ENCODE measurements around the gene NRG3. TPM values are rescaled to one million over a fixed set of nuclear protein-coding genes. Genes with fewer than 3 reads are reported as not detected.

NRG3 gene
- total RNA-seq, 2 experiments from 2014 or later: not detected

DNA sequence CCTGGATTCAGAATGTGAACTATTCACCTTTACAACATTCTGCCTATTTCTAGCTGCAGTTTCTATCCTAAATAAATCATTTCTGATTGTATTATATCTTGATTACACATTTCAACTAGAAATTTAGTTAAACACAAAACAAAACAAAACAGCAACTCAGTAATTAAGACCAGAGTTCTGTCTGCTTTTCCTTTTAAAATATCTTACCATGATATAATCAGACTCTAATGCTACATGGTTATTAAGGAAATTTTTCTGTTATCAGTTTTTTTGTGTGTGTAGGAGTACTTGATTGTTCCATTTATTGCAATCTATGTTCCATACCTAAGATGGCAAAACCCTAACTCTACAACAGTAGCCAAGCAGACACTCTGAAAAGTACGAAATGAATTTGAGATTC lies 663.3 kb downstream of the NRG3 start:
- Histone ChIP-seq H3K4me1 (ENCODE audit: insufficient read depth, low read length, poor library complexity, severe bottlenecking) (no peaks in the 10 kb centered on the region), H2AFZ (ENCODE audit: low read length) (no peak overlapping the region), H3K27ac (ENCODE audit: low read depth, low read length, poor library complexity, severe bottlenecking) (no peak overlapping the region), H3K36me3 (ENCODE audit: insufficient read depth, low read length) (no peaks in the 10 kb centered on the region), H3K9me2 (ENCODE audit: insufficient read depth, low read length) (no peaks in the 10 kb centered on the region), H3K9me3 (ENCODE audit: low read length) (no peaks in the 10 kb centered on the region), H3K4me2 (ENCODE audit: low read length) (no peak overlapping the region), H3K4me3 (ENCODE audit: low read depth, low read length, poor library complexity, severe bottlenecking) (no peak overlapping the region), H4K20me1 (ENCODE audit: insufficient read depth, low read length) (no peaks in the 10 kb centered on the region), H3K79me2 (ENCODE audit: insufficient read depth, low read depth, low read length) (no peaks in the 10 kb centered on the region)
- ChIA-PET CTCF (ENCODE audit: unreplicated experiment) (no interaction called here), POLR2A (no interaction called here)
- TF ChIP-seq, protein P1, sequence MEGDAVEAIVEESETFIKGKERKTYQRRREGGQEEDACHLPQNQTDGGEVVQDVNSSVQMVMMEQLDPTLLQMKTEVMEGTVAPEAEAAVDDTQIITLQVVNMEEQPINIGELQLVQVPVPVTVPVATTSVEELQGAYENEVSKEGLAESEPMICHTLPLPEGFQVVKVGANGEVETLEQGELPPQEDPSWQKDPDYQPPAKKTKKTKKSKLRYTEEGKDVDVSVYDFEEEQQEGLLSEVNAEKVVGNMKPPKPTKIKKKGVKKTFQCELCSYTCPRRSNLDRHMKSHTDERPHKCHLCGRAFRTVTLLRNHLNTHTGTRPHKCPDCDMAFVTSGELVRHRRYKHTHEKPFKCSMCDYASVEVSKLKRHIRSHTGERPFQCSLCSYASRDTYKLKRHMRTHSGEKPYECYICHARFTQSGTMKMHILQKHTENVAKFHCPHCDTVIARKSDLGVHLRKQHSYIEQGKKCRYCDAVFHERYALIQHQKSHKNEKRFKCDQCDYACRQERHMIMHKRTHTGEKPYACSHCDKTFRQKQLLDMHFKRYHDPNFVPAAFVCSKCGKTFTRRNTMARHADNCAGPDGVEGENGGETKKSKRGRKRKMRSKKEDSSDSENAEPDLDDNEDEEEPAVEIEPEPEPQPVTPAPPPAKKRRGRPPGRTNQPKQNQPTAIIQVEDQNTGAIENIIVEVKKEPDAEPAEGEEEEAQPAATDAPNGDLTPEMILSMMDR (conservative IDR thresholded peaks at IDR 0.05; ENCODE audit: low read length): no peak
- TF ChIP-seq EZH2phosphoT487 (IDR thresholded peaks at IDR 0.05; ENCODE audit: borderline replicate concordance, low read depth, low read length): no peak
- DNase-seq (ENCODE audit: low spot score): no peak
- intact Hi-C loops (cut with micrococcal nuclease; ENCODE audit: unreplicated experiment): no loop called here
- no TSS peak for BruUV-seq (replicated peaks)

GRCh38 chr10:82543631-82544030 lies 668.6 kb downstream of the NRG3 start:
- no TSS peak for BruUV-seq (replicated peaks)
- H3K36me3 ChIP-seq (ENCODE audit: insufficient read depth, low read length): no peaks in the 10 kb centered on the region
- no peak for DNase-seq (ENCODE audit: low spot score)
- H3K4me3 ChIP-seq (ENCODE audit: low read depth, low read length, poor library complexity, severe bottlenecking): no peak overlapping the region
- ChIA-PET CTCF (ENCODE audit: unreplicated experiment) (no interaction called here), POLR2A (no interaction called here)
- H4K20me1 ChIP-seq (ENCODE audit: insufficient read depth, low read length): no peaks in the 10 kb centered on the region
- H3K9me2 ChIP-seq (ENCODE audit: insufficient read depth, low read length): no peaks in the 10 kb centered on the region
- no peaks in the 10 kb centered on the region for H3K79me2 ChIP-seq (ENCODE audit: insufficient read depth, low read depth, low read length)
- intact Hi-C loops (cut with micrococcal nuclease; ENCODE audit: unreplicated experiment): no loop called here
- H3K4me1 ChIP-seq (ENCODE audit: insufficient read depth, low read length, poor library complexity, severe bottlenecking): no peaks in the 10 kb centered on the region
- no peak for TF ChIP-seq EZH2phosphoT487 (IDR thresholded peaks at IDR 0.05; ENCODE audit: borderline replicate concordance, low read depth, low read length)
- TF ChIP-seq, protein P1 (conservative IDR thresholded peaks at IDR 0.05; ENCODE audit: low read length): no peak
- no peak overlapping the region for H3K4me2 ChIP-seq (ENCODE audit: low read length)
- no peak overlapping the region for H2AFZ ChIP-seq (ENCODE audit: low read length)
- H3K9me3 ChIP-seq (ENCODE audit: low read length): no peaks in the 10 kb centered on the region
- H3K27ac ChIP-seq (ENCODE audit: low read depth, low read length, poor library complexity, severe bottlenecking): no peak overlapping the region

DNA sequence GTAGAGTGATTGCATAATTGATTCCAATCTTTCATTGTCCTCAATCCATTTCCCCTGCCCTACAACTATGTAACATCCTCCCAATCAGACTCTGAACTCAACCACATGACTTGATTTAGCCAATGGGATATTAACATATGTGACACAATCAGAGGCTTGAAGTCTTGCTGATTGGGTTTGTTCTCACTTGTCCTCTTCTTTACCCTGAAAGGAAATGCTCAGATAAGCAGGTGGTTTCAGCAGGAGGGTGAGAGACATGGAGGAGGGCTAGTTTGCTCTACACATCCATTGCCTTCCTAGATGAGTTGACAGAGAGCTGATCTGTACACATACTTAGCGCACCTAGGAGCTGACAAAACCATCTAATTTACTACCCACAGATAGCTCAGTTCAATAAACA lies 669.4 kb downstream of the NRG3 start:
- TF ChIP-seq EZH2phosphoT487 (IDR thresholded peaks at IDR 0.05; ENCODE audit: borderline replicate concordance, low read depth, low read length): no peak
- TF ChIP-seq, protein P1 (conservative IDR thresholded peaks at IDR 0.05; ENCODE audit: low read length): no peak
- Histone ChIP-seq H3K4me3 (ENCODE audit: low read depth, low read length, poor library complexity, severe bottlenecking) (no peak overlapping the region), H3K36me3 (ENCODE audit: insufficient read depth, low read length) (no peaks in the 10 kb centered on the region), H3K4me1 (ENCODE audit: insufficient read depth, low read length, poor library complexity, severe bottlenecking) (no peaks in the 10 kb centered on the region), H4K20me1 (ENCODE audit: insufficient read depth, low read length) (no peaks in the 10 kb centered on the region), H2AFZ (ENCODE audit: low read length) (no peak overlapping the region), H3K9me3 (ENCODE audit: low read length) (no peaks in the 10 kb centered on the region), H3K27ac (ENCODE audit: low read depth, low read length, poor library complexity, severe bottlenecking) (no peak overlapping the region), H3K79me2 (ENCODE audit: insufficient read depth, low read depth, low read length) (no peaks in the 10 kb centered on the region), H3K9me2 (ENCODE audit: insufficient read depth, low read length) (no peaks in the 10 kb centered on the region), H3K4me2 (ENCODE audit: low read length) (no peak overlapping the region)
- no TSS peak for BruUV-seq (replicated peaks)
- ChIA-PET POLR2A (interaction anchor here (0.6 kb wide), 1 partner anchor 18 kb away, joined by 3 read pairs; no protein-coding TSS in a partner anchor), CTCF (ENCODE audit: unreplicated experiment) (no interaction called here)
- intact Hi-C loops (cut with micrococcal nuclease; ENCODE audit: unreplicated experiment): no loop called here
- DNase-seq (ENCODE audit: low spot score): no peak
